ENCODE results near the gene NUDT13.

- no peak for TF ChIP-seq POLR2A (IDR thresholded peaks at IDR 0.05)
- TF ChIP-seq, protein P1, sequence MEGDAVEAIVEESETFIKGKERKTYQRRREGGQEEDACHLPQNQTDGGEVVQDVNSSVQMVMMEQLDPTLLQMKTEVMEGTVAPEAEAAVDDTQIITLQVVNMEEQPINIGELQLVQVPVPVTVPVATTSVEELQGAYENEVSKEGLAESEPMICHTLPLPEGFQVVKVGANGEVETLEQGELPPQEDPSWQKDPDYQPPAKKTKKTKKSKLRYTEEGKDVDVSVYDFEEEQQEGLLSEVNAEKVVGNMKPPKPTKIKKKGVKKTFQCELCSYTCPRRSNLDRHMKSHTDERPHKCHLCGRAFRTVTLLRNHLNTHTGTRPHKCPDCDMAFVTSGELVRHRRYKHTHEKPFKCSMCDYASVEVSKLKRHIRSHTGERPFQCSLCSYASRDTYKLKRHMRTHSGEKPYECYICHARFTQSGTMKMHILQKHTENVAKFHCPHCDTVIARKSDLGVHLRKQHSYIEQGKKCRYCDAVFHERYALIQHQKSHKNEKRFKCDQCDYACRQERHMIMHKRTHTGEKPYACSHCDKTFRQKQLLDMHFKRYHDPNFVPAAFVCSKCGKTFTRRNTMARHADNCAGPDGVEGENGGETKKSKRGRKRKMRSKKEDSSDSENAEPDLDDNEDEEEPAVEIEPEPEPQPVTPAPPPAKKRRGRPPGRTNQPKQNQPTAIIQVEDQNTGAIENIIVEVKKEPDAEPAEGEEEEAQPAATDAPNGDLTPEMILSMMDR (IDR thresholded peaks at IDR 0.05) = no peak
- TF ChIP-seq EP300 (IDR thresholded peaks at IDR 0.05) = no peak
Measured at GRCh38 chr10:73139251-73139650, 29.0 kb downstream of the NUDT13 start.
